Endometrium (tissue), 2 donors: ENCODE data around the gene SOWAHA.

Source experiments
- FAIRE-seq: peaks from 2 replicates; lab custom pipeline; 2012; peaks lifted over from hg19 to GRCh38; lab: Jason Lieb, UNC
- donor health status: control.
- donor health status: control.

The SOWAHA gene

GRCh38 chr5:132812781-132813598 lies at the start of gene SOWAHA:
Gene SOWAHA, plus strand, starts transcription at chr5:132813302. Its CDS starts 320 bp downstream, at chr5:132813622.
- FAIRE-seq, result no peak

GRCh38 chr5:132764051-132764450 lies 49.1 kb upstream of the SOWAHA start:
- no peak for FAIRE-seq

GRCh38 chr5:132764671-132765238 lies 48.3 kb upstream of the SOWAHA start:
- no peak for FAIRE-seq

DNA sequence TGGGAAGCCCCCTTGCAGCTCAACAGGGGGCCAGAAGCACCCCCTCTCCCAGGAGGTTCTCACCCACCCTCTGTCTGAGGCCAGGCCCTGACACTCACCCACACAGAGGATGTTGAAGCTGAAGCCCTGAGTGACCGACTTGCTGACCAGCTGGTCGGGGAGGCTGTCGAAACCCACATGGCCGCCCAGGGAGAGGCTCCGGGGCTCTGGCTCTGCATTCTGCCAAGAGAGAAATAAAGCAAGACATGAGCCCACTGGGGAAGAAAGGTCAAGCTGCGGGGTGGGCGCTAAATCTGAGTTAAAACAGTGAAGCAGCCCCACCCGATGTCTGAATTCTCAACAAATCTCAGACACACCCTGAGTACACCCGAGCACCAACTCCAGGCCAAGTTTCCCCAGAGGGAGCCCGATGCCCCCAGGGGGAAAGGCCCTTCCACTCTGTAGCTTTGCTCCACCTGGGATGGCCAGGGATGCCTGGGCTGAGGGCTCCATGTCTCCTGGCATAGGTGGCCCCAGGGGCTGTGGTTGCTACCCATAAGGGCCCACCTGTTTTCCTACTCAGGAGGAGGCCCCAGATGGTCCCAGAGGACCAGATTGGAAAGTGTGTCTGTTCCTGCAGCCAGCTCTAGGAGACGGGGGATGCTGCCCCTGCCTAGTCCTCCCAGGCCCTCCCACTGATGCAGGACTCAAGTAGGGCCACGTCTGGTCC lies 47.6 kb upstream of the SOWAHA start:
- FAIRE-seq, result no peak

GRCh38 chr5:132766020-132766805 lies 46.9 kb upstream of the SOWAHA start:
- no peak for FAIRE-seq

DNA sequence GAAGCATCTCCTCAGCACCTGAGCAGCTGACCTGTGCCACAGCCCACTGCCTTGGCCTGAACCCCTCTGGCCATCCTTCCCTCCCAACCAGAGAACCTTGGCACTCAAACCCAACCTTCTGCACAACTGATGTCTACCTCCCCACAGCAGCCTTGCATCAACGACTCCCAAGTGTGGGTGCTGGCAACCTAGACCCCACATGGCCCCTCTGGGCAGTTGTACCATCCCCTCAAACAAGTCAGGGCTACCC lies 46.4 kb upstream of the SOWAHA start:
- no peak for FAIRE-seq

GRCh38 chr5:132767150-132767549 lies 46.0 kb upstream of the SOWAHA start:
- no peak for FAIRE-seq

DNA sequence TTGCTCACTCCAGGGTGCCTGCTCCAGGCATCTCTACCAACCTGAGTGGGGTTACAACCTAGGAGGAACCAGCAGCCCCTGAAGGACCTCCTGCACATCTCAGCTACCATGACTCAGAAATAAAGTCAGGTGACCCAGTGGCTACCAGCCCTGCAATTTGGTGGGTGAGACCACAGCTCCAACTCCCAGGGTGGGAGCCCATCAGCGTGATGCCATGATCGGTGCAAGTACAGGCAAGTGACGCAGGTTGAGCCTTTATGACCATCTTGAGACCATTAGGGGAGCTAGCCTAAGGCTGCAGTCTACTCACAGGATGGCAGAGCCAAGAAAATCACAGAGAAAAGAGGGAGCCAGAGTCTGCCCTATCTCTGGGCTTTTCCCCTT lies 44.6 kb upstream of the SOWAHA start:
- no peak for FAIRE-seq

DNA sequence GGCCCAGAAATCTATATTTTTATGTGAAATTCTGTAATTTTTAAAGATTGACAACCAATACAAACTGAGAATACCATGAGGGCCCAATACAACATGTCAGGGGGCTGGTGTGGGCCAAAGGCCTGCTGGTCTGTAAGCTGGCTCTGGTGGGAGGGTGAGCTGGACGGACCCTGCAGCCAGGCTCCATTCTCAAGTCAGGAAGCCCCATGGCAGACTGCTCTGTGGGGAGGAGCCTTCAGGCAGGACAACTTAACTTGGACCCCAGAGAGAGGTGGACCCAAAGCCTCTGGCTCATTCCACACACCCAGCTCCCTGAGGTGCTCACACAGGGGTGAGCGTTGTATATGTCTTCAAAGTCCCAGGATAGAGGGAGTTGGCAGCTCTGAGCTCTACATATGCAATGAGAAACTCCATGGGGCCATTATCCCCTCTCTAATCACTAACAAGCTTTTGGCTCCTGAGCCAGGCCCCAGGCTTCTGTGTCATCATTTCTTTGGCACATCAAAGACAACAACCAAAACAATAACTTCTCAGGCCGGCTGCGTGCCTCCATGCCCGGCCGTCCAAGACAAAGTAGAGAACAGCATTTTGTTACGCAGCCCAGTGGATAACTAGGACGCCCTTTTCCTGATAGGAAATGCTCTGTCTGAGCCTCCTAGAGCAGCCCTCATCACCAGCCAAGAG lies 42.5 kb upstream of the SOWAHA start:
- no peak for FAIRE-seq

DNA sequence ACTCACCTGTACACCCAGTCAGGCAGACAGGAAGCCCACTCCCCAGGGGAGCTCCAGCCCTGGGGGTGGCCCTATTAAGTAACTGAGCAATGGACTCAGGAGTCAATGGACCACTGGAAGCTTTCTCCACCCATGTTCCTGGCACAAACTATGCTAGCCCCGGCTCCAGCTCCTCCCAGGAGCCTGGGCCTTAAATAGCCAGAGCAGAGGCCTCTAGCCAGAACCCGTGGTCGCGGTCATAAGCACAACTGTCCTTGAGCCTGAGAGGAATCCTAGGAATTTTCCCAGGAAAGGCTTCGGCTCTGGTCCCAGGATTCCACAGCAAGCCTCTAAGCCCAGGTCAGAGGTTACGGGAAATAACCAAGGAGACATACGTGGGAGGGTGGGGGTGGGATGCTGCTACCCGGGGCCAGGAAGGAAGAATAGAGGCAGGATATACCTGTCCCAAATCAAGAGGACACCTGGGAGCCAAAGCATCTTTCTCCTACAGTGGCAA lies 41.6 kb upstream of the SOWAHA start:
- no peak for FAIRE-seq

DNA sequence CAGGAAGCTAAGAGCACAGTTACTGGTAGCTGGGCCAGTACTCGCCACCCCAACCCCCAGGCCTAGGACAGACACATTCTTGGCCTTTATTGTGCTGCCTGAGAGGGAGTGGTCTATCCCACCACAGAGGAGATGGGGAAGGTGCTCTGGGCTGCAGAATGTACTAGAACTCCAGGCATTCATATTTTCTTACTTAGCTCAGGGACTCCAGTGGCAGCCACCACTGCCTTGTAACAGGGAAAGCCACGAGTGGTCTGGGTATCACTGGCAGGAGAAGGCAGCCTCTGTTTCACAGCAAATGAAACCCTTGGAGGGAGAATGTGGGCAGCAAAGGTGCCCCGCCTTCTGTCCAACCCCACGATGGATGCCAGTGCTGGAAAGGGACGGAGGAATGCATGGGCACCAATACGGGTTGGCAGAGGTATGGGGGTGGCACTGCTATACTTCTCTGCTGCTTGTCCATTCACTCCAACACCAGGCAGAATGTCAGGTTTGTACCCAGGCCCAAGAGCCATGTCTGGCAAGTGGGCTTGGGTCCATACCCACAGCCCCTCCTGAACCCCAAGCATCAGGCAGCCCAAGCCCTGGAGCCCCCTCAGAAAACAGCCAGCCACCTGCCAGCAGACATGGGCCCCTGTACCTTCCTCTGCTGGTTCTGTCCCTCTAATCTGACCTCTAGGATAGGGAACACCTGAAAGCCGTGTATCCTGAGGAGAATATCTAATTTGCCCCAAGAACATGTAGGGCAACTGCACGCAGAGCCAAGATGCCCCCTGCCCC lies 40.6 kb upstream of the SOWAHA start:
- no peak for FAIRE-seq

- no peak for FAIRE-seq
These were observed 40.0 kb upstream of the SOWAHA start for GRCh38 chr5:132773114-132773513.

GRCh38 chr5:132773601-132774355 lies 39.3 kb upstream of the SOWAHA start:
- no peak for FAIRE-seq

- no peak for FAIRE-seq
These were observed 38.7 kb upstream of the SOWAHA start for GRCh38 chr5:132774406-132774805.

- no peak for FAIRE-seq
These were observed 38.2 kb upstream of the SOWAHA start for GRCh38 chr5:132774896-132775295.

- FAIRE-seq, result no peak
These were observed 37.6 kb upstream of the SOWAHA start for GRCh38 chr5:132775476-132775961.

- FAIRE-seq, result no peak
These were observed 36.8 kb upstream of the SOWAHA start for GRCh38 chr5:132776131-132776937.

DNA sequence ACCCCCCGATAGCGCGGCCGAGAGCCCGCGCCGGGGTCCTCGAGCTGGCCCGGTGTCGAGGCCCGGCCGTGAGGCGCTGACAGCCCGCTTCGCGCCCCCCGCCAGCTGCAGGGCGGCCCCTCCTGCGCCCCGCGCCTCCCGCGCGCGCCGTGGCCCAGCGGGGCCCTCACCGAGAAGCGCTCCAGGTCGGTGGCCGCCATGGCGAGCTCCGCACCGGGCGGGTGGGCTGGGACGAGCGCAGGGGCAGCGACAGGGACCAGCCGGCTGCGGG lies 36.2 kb upstream of the SOWAHA start:
- FAIRE-seq, result no peak

- no peak for FAIRE-seq
These were observed 35.7 kb upstream of the SOWAHA start, which contains the start of gene SEPTIN8 for GRCh38 chr5:132777209-132778069. Gene SEPTIN8, minus strand, starts transcription at chr5:132777239. Its CDS starts 102 bp downstream, at chr5:132777137.
